Measurements from ENCODE around the gene GNS.

GNS gene
- 47.7 to 63.8 (median 56.8) reads per million in 4 donors for total RNA-seq

DNA sequence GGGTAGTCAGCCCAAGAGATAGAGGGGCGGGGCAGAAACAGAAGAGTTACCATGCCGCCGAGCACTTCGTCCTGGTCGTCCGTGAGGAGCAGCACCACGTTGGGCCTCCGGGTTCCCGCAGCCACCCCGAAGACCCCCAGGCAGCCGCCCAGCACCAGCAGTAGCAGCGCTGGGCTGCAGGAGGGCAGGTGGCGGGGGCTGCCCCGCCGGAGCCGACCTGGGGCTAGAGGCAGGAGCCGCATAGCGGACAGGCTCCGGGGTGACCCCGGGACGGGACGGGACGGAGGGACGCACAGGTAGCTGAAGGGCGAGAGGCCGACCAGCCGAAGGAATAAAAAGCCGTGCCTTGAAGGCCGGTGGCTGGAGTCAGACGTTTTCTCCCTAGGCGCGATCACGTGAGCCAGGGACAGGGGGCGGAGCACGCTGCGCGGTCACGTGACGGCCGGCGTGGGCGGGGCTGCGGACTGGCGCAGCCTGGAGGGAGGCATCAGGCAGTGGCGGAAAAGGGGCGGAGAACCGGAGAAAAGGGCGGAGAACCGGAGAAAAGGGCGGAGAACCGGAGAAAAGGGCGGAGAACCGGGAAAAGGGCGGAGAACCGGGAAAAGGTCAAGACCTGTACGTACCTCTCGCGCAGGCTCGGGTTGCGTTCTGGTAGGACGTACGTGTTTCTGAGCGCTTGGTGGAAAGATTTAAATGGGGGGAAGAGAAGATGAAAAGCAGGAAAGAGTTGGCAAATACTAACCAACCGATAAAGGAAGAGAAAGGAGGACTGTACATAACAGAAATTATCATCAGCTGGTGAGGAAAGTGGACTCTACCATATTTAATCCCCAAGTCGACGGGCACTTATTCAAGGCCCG lies at the start of gene GNS:
GNS (minus strand) TSS at position 372 of the 860 bp plus-strand sequence; CDS start at position 242, 130 bp downstream.
- DNase-seq, result peak; percentile 85 to 93 (median 89)

DNA sequence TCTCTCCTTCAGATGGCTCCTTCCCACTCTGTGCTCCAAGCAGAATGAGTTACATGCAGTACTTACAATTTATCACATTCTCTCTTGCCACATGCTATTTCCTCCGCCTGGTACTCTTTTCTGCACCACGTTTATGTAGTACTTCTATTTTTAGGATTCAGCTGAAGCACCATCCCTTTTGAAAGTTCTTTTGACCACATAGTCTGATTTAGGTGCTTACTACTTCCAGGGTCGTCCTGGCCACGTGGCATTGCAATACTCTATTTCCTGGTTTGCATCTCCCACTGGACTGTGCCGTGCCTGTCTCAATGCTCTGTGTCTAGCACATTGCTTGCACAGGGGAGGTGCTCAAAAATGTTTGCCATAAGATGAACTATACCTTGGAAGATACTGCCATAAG lies 48.9 kb upstream of the GNS start:
- no peak for DNase-seq

DNA sequence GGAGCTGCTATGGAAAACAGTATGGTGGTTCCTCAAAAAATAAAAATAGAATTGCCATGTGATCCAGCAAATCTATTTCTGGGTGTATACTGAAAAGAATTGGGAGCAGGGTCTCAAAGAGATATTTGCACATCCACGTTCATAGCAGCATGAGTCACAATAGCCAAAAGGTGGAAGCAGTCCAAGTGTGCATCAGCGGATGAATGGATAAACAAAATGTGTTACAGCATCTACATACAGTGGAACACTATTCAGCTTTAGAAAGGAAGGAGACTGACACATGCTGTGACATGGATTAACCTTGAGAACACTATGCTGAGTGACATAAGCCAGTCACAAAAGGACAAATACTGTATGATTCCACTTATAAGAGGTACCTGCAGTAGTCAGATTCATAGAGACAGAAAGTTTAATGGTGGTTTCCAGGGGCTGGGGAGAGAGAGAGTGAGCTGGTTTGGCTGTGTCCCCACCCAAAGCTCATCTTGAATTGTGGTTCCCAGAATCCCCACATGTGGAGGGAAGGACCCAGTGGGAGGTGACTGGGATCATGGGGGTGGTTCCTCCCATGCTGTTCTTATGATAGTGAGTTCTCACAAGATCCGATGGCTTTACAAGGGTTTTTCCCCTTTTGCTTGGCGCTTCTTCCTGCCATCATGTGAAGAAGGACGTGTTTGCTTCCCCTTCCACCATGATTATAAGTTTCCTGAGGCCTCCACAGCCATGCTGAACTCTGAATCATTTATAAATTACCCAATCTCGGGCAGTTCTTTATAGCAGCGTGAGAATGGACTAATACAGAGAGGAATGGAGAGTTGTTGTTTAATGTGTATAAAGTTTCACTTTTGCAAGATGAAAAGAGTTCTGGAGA lies 47.6 kb upstream of the GNS start:
- no peak for DNase-seq

DNA sequence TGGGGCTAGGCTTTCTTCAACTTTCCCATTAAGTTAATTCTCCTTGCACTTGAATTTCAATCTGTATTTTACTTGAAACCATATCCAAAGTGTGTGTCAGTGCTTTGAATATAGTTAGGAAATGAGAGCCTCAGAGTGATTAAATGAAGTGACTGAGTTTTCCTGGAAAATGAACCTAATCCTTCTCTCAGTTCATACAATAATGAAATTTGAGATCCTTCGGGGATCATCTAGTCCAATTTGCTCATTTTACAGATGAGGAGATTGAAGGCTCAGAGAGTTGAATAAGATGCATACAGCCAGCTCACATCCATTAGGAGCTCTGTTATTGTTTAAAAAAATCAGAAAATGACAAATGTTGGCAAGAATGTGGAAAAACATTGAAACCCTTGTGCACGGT lies 47.0 kb upstream of the GNS start:
- DNase-seq, result no peak

DNA sequence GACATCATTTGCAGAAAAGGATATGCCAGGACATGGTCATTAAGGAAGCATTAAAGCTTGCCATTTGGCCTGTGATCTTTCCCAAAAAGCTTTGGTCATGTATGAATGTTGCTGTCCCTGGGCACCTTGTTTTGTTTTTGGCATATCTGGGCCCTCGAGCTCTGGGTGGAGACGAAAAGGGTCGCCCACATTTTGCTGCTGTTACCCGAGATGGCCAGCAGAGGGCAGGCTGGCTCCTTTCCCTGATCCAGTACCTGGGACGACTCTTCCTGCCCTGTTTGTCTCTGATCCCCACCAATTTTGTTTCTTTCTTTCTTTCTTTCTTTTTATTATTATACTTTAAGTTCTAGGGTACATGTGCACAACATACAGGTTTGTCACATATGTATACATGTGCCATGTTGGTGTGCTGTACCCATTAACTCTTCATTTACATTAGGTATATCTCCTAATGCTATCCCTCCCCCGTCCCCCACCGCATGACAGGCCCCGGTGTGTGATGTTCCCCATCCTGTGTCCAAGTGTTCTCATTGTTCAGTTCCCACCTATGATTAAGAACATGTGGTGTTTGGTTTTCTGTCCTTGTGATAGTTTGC lies 43.1 kb upstream of the GNS start:
- DNase-seq, result peak in 4 of 5 donors; percentile 17 to 32 (median 26)

GRCh38 chr12:64801381-64801780 lies 42.2 kb upstream of the GNS start:
- DNase-seq, result no peak

DNA sequence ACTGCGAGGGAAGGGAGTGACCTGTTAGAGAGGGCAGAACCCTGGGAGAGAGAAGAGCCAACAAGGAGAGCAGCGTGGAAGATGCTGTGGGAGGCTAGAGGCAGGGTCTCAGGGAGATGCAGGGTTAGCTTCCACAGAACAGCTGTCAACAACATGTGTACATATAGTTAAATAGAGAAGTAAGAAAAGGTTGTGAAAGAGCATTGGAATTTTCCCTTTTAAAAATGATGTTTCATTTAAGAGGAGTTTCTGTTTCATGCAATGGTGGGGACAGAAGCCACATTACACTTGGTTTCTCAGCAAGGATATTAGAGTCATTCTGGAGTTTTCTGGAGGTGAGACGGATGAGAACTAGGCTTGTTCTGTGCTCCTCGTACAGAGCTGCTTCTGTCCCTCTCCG lies 41.4 kb upstream of the GNS start:
- DNase-seq, result no peak

GRCh38 chr12:64798165-64798564 lies 39.0 kb upstream of the GNS start:
- no peak for DNase-seq

DNA sequence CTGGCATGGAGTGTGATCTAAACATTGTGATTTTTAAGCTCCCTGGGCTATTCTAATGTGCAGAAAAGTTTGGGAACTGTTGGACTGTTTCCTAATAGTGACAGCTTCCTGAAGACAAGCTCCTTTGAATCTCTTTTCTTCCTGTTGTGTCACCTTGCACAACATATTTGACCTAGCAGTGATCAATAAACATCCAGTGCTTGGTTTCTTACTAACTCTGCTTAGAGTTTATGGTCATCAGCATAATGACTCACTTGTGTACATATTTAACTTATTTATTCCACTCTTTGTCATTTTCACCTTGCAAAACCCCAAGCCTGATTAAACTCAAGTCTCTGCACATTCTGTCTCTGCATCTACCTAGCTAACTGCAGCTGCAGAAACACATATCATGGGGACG lies 38.0 kb upstream of the GNS start:
- DNase-seq, result no peak

DNA sequence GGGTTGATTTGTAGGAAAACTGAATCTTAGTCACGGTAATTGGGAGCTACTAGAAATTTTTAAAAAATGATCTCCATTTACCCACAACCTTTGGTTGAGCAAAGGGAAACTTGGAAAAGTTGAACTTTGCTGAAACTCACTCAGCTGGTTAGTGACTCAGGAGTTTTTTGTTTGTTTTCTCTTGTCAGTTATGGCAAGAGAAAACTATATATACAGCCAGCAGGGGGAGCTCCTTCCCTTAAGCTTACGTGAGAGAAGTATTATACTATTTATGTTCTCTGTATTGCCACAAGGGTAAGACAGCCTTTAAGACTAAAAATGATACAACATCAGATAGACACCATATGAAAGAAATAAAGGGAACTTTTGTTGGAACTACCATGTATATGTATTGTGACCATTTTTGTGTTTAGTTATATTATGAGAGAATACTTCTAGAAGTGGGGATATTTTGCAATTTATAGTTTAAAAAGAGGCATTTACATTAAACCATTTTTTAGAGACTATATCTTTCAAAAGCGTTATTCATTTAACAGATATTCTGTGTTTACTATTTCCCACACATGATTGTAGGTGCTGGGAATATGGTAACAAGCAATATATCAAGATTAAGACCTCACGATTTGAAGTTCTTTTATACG lies 37.1 kb upstream of the GNS start:
- DNase-seq, result peak in 4 of 5 donors; percentile 18 to 74 (median 52)

GRCh38 chr12:64794305-64794704 lies 35.1 kb upstream of the GNS start:
- no peak for DNase-seq

- no peak for DNase-seq
These were observed 34.4 kb upstream of the GNS start for GRCh38 chr12:64793610-64794009.

- no peak for DNase-seq
These were observed 32.9 kb upstream of the GNS start for GRCh38 chr12:64792128-64792527.

DNA sequence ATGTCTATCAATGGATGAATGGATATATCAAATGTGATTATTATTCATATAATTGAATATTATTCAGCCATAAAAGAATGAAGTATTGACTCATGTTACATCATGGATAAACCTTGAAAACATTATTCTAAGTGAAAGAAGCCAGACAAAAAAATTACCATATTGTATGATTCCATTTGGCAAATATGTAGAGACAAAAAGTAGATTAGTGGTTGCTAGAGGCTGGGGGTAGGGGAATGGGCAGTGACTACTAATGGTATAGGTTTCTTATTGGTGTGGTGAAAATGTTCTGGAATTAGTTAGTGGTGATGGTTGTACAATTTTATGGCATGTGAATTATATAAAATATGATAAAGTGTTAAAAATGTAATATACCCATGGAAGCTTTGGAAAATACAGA lies 31.8 kb upstream of the GNS start:
- no peak for DNase-seq

DNA sequence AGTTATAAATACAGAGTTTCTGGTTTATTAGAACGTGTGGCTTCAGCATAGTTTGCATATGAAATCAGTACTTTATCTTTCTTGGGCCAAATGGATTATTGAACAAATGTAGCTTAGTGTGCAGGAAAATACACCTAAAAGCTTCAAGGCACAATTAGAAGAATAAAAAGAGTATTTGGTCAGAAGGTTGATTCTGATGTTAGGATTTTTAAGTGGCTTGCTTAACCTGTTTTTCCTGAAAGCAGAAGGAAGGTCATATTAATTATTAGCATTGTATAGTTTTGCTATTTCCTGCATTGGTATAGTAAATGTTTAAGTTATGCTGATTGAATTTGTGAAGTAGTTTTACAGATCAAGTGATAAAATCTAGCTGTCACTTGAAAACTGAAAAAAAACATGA lies 31.0 kb upstream of the GNS start:
- no peak for DNase-seq

DNA sequence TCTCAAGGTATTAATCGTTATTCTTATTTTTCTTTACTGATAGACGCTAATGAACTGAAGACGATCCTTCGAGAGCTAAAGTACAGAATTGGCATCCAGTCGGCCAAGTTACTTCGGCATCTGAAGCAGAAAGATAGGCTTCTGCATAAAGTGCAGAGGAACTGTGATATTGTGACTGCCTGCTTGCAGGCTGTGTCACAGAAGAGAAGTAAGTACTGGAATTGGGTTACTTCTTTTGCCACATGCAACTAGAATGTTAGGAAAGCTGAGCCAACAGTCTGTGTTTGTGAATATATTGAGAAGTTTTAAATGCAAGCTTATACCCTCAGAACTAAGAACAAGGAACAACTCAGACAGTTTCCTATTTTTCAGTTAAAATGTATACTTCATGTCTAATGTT lies 26.6 kb upstream of the GNS start:
- DNase-seq, result no peak

- DNase-seq, result no peak
These were observed 23.1 kb upstream of the GNS start for GRCh38 chr12:64782191-64782876.

- no peak for DNase-seq
These were observed 22.3 kb upstream of the GNS start for GRCh38 chr12:64781280-64782190.

DNA sequence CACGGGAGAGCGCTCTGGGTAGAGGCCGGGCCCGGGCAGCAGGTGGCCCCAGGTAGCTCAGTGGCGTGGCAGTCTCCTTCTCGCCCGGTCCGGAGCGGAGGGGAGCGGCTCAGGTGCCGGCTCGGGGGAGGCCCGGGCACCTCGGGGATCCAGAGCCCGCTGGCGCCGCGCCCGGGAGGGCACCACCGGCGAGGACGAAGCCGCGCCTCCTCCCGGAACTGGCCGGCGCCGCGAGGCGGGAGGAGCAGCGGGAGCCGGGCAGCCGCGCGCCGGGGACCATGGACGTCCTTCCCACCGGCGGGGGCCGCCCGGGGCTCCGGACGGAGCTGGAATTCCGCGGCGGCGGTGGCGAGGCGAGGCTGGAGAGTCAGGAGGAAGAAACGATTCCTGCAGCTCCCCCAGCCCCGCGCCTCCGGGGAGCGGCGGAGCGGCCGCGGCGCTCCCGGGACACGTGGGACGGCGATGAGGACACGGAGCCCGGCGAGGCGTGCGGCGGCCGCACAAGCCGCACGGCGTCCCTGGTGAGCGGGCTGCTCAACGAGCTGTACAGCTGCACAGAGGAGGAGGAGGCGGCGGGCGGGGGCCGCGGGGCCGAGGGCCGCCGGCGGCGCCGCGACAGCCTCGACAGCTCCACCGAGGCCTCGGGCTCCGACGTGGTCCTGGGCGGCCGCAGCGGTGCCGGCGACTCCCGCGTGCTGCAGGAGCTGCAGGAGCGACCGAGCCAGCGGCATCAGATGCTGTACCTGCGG lies 21.5 kb upstream of the GNS start:
- peak in 2 of 5 donors; percentile 12 to 18 for DNase-seq

- DNase-seq, result no peak
These were observed 20.9 kb upstream of the GNS start for GRCh38 chr12:64780132-64780530.

Data from T-helper 1 cell (primary cell).